Naive B cell (primary cell): ENCODE results near the gene SNX3. TPM values are rescaled to one million over a fixed set of nuclear protein-coding genes. Genes with fewer than 3 reads are reported as not detected.

ENCODE experiments used
- ATAC-seq, 2 donors: fragments of 150-1000 bp; cut with Tn5 transposase; 2 replicates each; pipeline ENCODE4 v1.10.0; 2021; ENCODE audit warnings: low read depth in 2 of 2, mild to moderate bottlenecking in 2 of 2, moderate library complexity in 2 of 2
- DNase-seq: peaks from one replicate; pipeline ENCODE4 v3.0.0; 2022
- H3K27ac Mint-ChIP-seq, 6 donors: one replicate each; pipeline ENCODE4 v1.8.0; 2020 to 2022; ENCODE audit warnings: mild to moderate bottlenecking in 6 of 6, mixed read lengths in 6 of 6, moderate library complexity in 5 of 6, inconsistent platforms in 2 of 6
- H3K27me3 Mint-ChIP-seq, 3 donors: one replicate each; pipeline ENCODE4 v1.8.0; 2021 to 2022; ENCODE audit warnings: mixed read lengths in 3 of 3, mild to moderate bottlenecking in 1 of 3
- H3K36me3 Mint-ChIP-seq, 2 donors: one replicate each; pipeline ENCODE4 v1.8.0; 2020 to 2022; ENCODE audit warnings: mixed read lengths in 2 of 2, inconsistent platforms in 1 of 2, mild to moderate bottlenecking in 1 of 2
- H3K4me1 Mint-ChIP-seq, 3 donors: one replicate each; pipeline ENCODE4 v1.8.0; 2020 to 2022; ENCODE audit warnings: mixed read lengths in 3 of 3, inconsistent platforms in 1 of 3, mild to moderate bottlenecking in 1 of 3, moderate library complexity in 1 of 3
- H3K4me3 Mint-ChIP-seq, 8 donors: one replicate each; pipeline ENCODE4 v1.8.0; 2020 to 2022; ENCODE audit warnings: mild to moderate bottlenecking in 8 of 8, mixed read lengths in 8 of 8, moderate library complexity in 8 of 8, inconsistent platforms in 2 of 8
- H3K9me3 Mint-ChIP-seq, 7 donors: one replicate each; pipeline ENCODE4 v1.8.0; 2020 to 2022; ENCODE audit warnings: mixed read lengths in 7 of 7, mild to moderate bottlenecking in 5 of 7, inconsistent platforms in 2 of 7, moderate library complexity in 1 of 7
- polyA plus RNA-seq, 6 donors: library from polyadenylated mRNA; unstranded; fragments of 300-500 nt; fragmentation: Illumina TruSeq; gene quantifications; one replicate each; pipeline ENCODE4 v1.2.3, GENCODE V29; 2021; ENCODE audit warnings: low read depth in 6 of 6

Gene SNX3
- polyA plus RNA-seq, 6 donors from 2014 or later, result 601 to 963 (median 659) TPM

- peaks cover 67 to 93% (median 86%) of the 10 kb centered on the region in 3 donors for H3K27me3 Mint-ChIP-seq
- peak overlapping the region in 3 of 6 donors; percentile 11 to 90 (median 85) for H3K27ac Mint-ChIP-seq
- ATAC-seq, result no peak
- H3K9me3 Mint-ChIP-seq, result peaks cover 0 to 8% (median 6%) of the 10 kb centered on the region in 7 donors
- H3K36me3 Mint-ChIP-seq, result peaks cover 0 to 5% of the 10 kb centered on the region in 2 donors
- DNase-seq, result no peak
- H3K4me3 Mint-ChIP-seq, result peak overlapping the region; percentile 35 to 88 (median 47)
- peaks cover 38 to 67% (median 60%) of the 10 kb centered on the region in 3 donors for H3K4me1 Mint-ChIP-seq
Measured at GRCh38 chr6:108170332-108171290, 90.2 kb downstream of the SNX3 start.

- H3K4me3 Mint-ChIP-seq, result peak overlapping the region; percentile 71 to 86 (median 80)
- DNase-seq (no peak), ATAC-seq (no peak)
- H3K4me1 Mint-ChIP-seq, result peaks cover 40 to 66% (median 60%) of the 10 kb centered on the region in 3 donors
- peaks cover 0 to 10% (median 8%) of the 10 kb centered on the region in 7 donors for H3K9me3 Mint-ChIP-seq
- H3K27ac Mint-ChIP-seq, result peak overlapping the region in 3 of 6 donors; percentile 33 to 76 (median 76)
- peaks cover 0 to 9% of the 10 kb centered on the region in 2 donors for H3K36me3 Mint-ChIP-seq
- H3K27me3 Mint-ChIP-seq, result peaks cover 67 to 93% (median 82%) of the 10 kb centered on the region in 3 donors
Measured at GRCh38 chr6:108169464-108170331, 91.1 kb downstream of the SNX3 start.

GRCh38 chr6:108168501-108169463 is 92.1 kb downstream of the SNX3 start:
- Mint-ChIP-seq H3K27me3 (peaks cover 66 to 93% (median 83%) of the 10 kb centered on the region in 3 donors), H3K36me3 (peaks cover 4 to 5% of the 10 kb centered on the region in 2 donors), H3K4me1 (peaks cover 44 to 66% (median 63%) of the 10 kb centered on the region in 3 donors), H3K4me3 (peak overlapping the region; percentile 71 to 86 (median 82)), H3K9me3 (peaks cover 0 to 15% (median 7%) of the 10 kb centered on the region in 7 donors), H3K27ac (peak overlapping the region in 3 of 6 donors; percentile 33 to 76 (median 65))
- DNase-seq (no peak), ATAC-seq (peak; percentile 52 to 65)

DNA sequence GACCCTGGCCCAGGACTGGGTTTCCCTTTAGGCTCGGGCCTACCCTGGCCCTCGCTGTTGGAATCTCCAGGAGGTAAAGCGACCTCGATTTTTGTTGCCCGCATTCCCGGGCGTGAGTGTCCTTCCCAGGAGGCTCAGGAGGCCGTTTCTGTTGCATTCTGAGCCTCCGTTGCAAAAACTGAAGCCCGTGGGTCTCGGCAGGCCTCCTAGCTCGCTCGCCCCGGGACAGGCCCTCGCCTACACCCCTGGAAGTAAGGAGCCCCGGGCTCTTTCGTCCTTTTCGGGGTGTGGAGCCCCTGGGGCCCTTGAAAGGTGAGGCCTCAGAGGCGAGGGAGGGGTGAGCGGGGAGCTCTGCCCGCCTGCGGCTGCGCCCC is 92.8 kb downstream of the SNX3 start:
- Mint-ChIP-seq H3K36me3 (peaks cover 5 to 7% of the 10 kb centered on the region in 2 donors), H3K9me3 (peaks cover 0 to 17% (median 10%) of the 10 kb centered on the region in 7 donors), H3K27ac (peak overlapping the region in 3 of 6 donors; percentile 7 to 78 (median 70)), H3K4me1 (peaks cover 47 to 69% (median 69%) of the 10 kb centered on the region in 3 donors), H3K27me3 (peaks cover 66 to 98% (median 87%) of the 10 kb centered on the region in 3 donors), H3K4me3 (peak overlapping the region; percentile 71 to 86 (median 82))
- DNase-seq, result no peak
- ATAC-seq, result peak; percentile 7 to 19

DNA sequence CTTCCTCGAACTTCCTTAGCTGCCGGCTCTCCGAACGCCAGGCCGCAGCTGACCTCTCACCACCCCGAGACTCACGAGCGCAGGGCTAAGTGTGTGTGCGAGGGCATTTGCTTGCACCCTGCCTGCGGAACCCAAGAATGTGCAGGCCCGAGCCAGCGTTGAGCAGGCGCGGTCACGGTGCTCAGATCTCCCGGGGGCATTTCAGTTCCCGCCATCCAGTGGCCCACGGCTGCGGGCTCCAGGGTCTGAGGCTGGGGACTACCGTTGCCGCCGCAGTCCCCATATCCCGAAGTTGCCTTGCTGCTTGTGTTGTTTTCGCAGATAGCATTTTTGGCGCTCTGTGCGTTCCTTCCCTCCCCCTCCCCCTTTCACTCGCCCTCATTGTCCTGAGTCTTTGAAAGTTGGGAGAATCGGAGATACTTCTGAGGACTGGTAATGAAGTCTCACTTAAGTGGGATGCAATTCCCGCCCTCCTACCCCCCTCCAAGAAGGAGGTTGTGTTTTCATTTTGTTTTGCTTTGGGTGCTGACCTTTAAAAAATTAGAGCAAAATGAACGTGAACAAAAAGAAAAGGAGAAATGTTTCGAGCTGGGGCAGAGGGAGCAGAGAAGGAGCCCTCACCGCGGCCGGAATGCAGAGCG is 93.3 kb downstream of the SNX3 start:
- Mint-ChIP-seq H3K27ac (peak overlapping the region in 4 of 6 donors; percentile 7 to 81 (median 72)), H3K9me3 (peaks cover 0 to 17% (median 10%) of the 10 kb centered on the region in 7 donors), H3K4me1 (peaks cover 47 to 69% (median 69%) of the 10 kb centered on the region in 3 donors), H3K27me3 (peaks cover 66 to 98% (median 87%) of the 10 kb centered on the region in 3 donors), H3K36me3 (peaks cover 5 to 7% of the 10 kb centered on the region in 2 donors), H3K4me3 (peak overlapping the region; percentile 71 to 86 (median 82))
- ATAC-seq, result no peak
- no peak for DNase-seq

- Mint-ChIP-seq H3K9me3 (peaks cover 0 to 23% (median 10%) of the 10 kb centered on the region in 7 donors), H3K27me3 (peaks cover 66 to 98% (median 87%) of the 10 kb centered on the region in 3 donors), H3K36me3 (peaks cover 5 to 7% of the 10 kb centered on the region in 2 donors), H3K4me1 (peaks cover 47 to 69% (median 69%) of the 10 kb centered on the region in 3 donors), H3K4me3 (peak overlapping the region; percentile 71 to 86 (median 80)), H3K27ac (peak overlapping the region in 4 of 6 donors; percentile 2 to 81 (median 72))
- DNase-seq, result no peak
- ATAC-seq, result no peak
Measured at GRCh38 chr6:108166664-108167448, 94.0 kb downstream of the SNX3 start.

GRCh38 chr6:108165714-108166663 is 94.9 kb downstream of the SNX3 start, which contains the start of gene NR2E1:
Gene NR2E1, plus strand, starts transcription at chr6:108166022. Its CDS starts 744 bp downstream, at chr6:108166766.
- Mint-ChIP-seq H3K4me1 (peaks cover 41 to 64% (median 61%) of the 10 kb centered on the region in 3 donors), H3K27me3 (peaks cover 69 to 98% (median 87%) of the 10 kb centered on the region in 3 donors), H3K9me3 (peaks cover 0 to 21% (median 10%) of the 10 kb centered on the region in 7 donors), H3K36me3 (peaks cover 7 to 8% of the 10 kb centered on the region in 2 donors), H3K27ac (peak within 1 kb of the TSS in 5 of 6 donors; percentile 69 to 97 (median 93)), H3K4me3 (peak within 1 kb of the TSS; percentile 71 to 86 (median 78))
- no peak for DNase-seq
- ATAC-seq, result no peak

- no peak for ATAC-seq
- Mint-ChIP-seq H3K4me3 (peak overlapping the region; percentile 61 to 85 (median 77)), H3K27ac (peak overlapping the region in 5 of 6 donors; percentile 69 to 97 (median 93)), H3K9me3 (peaks cover 0 to 20% (median 10%) of the 10 kb centered on the region in 7 donors), H3K36me3 (peaks cover 7 to 8% of the 10 kb centered on the region in 2 donors), H3K4me1 (peaks cover 38 to 58% (median 56%) of the 10 kb centered on the region in 3 donors), H3K27me3 (peaks cover 76 to 99% (median 88%) of the 10 kb centered on the region in 3 donors)
- no peak for DNase-seq
Measured at GRCh38 chr6:108164815-108165706, 95.8 kb downstream of the SNX3 start.

DNA sequence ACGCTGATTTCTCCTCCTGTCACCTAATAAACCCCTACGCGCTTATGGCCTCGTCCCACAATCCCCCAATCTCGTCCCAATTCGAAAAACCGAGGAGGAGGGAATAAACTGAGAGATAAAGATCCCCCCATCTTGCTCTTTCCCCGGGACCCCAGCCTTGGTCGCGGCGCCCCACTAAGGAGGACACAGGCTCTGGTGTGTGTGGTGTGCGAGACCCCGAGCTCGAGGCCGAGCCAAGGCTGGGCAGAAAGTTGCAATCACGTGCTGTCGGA is 96.4 kb downstream of the SNX3 start:
- Mint-ChIP-seq H3K9me3 (peaks cover 0 to 20% (median 10%) of the 10 kb centered on the region in 7 donors), H3K4me1 (peaks cover 32 to 55% (median 51%) of the 10 kb centered on the region in 3 donors), H3K27ac (peak overlapping the region in 4 of 6 donors; percentile 15 to 97 (median 69)), H3K36me3 (peaks cover 7 to 8% of the 10 kb centered on the region in 2 donors), H3K27me3 (peaks cover 78 to 99% (median 88%) of the 10 kb centered on the region in 3 donors), H3K4me3 (peak overlapping the region in 7 of 8 donors; percentile 44 to 84 (median 68))
- DNase-seq, result no peak
- no peak for ATAC-seq
